ENCODE data around the gene MAPKAPK2. TPM values are rescaled to one million over a fixed set of nuclear protein-coding genes. Genes with fewer than 3 reads are reported as not detected.
A peak's percentile ranks its signal among the peaks of the same experiment; 100 is the strongest.
"Not testable (repeated sequence)": the region's sequence is repeated elsewhere in the genome, so short reads cannot be mapped to it uniquely, and the experiment has no call there.

MAPKAPK2 gene
- total RNA-seq, 1 donor from 2014 or later, result 56.3 TPM

DNA sequence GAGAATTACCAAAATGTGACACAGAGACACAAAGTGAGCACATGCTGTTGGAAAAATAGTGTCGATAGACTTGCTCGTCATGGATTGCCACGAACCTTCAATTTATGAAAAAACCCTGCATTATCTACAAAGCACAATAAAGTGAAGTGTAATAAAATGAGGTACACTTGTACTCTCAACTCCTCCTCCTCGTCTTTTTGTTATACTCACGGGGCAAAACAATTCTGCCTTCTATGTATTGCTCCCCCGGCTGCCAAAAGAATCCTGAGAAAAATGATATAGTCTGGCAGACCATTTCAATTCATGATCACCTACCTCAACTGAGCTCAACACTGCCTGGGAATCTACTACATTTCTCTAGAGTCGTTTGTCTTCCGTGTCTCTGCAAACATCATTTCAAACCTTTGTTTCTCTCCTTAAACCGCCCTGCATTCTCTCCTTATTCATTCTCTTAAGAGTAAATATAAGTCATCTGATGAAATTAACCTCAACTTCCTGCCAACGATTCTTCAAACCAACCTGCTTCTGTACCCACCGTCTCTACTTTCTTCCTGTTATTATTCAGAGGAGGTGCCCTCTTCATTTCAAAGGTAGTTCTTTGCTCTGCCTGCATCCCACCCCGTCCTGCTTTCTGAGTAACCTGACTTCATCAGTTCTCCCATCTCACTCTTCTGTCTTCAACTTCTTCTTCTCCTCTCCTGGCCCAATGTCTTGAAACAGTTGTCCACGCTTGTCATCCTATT, 73.0 kb downstream of the MAPKAPK2 start:
- ATAC-seq, result no peak
- DNase-seq (ENCODE audit: low spot score), result no peak
- intact Hi-C loops (cut with DNase I), result no loop called here

DNA sequence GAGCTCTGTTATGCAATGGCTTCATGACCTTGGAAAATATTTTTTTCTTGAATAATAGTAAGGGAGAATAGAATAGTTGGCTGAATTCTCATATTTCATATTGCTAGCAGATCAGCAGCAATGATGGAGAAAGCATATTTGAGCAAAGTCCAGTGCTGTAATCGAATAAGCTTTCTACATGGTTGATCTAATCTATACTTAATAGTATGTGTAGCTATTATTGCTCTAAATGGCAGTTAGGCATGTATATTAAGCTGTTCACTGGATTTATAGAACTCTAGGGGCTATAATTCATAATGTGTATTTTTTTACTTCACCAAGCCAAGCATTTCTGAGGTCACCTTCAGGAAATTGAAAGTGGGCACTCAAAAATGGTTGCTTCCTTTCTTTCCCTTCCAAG, 75.9 kb downstream of the MAPKAPK2 start:
- ATAC-seq (no peak), DNase-seq (ENCODE audit: low spot score) (no peak)
- intact Hi-C loops (cut with DNase I), result no loop called here

DNA sequence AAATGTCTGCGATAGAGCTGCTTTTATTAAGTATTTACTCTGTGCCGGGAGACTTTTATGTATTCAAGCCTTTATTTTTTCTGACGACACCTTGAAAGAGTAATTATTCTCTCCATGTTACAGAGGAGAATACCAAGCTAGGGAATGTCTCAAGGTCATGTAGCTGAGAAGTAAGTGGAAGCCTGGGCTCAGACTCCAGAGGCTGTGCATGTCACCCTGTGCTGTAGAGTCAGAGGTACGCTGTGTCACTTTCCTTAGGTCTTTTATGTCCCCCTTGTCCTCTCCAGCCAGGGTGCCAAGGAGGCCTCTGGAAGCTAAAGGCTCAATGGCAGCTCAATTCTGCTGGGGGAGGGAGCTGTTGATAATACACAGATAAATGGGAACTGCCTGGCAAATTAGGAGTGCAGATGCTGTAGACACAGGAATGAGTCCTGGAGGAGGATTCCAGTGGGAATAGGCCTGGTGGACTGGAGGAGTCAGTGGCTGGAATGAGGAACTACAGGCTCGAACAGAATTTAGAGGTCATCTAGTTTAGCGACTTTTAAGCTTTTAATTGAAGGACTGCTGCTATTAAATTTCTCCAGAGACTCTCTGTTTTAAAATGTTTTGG, 76.6 kb downstream of the MAPKAPK2 start:
- no peak for DNase-seq (ENCODE audit: low spot score)
- ATAC-seq, result no peak
- intact Hi-C loops (cut with DNase I), result no loop called here

DNA sequence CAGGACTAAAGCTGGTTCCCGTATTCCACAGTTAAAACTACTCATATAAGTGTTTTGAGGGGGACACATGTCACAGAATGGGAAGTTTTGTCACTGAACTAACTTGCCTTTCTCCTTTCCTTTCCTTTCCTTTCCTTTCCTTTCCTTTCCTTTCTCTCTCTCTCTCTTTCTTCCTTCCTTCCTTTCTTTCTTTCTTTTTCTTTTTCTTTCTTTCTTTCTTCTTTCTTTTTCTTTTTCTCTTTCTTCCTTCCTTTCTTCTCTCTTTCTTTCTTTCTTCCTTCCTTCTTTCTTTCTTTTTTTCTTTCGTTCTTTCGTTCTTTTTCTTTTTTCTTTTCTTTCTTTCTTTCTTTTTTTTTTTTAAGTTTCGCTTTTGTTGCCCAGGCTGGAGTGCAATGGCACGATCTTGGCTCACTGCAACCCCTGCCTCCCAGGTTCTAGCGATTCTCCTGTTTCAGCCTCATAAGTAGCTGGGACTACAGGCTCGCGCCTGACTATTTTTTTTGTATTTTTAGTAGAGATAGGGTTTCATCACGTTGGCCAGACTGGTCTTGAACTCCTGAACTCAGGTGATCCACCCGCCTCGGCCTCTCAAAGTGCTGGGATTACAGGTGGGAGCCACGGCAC, 78.1 kb downstream of the MAPKAPK2 start:
- intact Hi-C loops (cut with DNase I); ATAC-seq; DNase-seq (ENCODE audit: low spot score): not testable (repeated sequence)

DNA sequence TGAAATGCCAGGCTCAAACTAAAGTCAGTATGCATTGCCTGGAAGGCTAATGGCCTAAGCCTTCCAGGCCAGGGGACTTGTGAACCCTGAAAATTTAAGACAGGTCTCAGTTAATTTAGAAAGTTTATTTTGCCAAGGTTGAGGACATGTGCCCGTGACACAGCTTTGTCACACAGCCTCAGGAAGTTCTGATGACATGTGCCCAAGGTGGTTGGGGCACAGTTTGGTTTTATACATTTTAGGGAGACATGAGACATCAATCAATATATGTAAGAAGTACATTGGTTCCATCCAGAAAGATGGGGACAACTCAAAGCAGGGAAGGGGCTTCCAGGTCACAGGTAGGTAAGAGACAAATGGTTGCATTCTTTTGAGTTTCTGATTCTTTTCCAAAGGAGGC, 81.1 kb downstream of the MAPKAPK2 start:
- ATAC-seq; intact Hi-C loops (cut with DNase I); DNase-seq (ENCODE audit: low spot score): not testable (repeated sequence)

DNA sequence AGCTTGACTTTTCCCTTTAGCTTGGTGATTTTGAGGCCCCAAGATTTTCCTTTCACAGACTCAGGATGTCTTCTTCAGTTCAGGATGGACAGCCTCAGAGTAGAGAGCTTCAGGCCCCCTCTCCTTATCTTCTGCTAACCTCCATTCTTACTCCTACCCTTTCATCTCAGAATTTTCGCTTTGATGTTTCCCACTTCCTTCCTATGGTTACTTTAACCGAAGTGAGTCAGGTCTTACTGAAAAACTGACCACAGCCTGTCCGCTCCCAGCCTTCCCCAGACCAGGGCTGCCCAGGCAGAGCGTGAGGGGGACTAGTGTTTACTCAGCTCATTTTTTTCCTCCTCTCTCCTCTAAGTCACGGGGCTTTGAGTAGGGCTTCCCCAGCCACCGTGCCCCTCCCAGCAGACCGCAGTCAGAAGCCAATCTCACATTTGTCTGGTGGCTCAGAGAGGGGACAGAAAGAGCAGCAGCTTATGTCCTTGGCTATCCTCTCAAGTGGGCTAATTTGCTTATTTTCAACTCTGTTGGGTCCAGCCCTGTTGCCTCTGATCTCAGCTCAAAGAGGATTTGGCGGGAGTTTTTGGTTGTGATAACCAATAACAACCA, 81.6 kb downstream of the MAPKAPK2 start:
- ATAC-seq, result peak; percentile 88
- DNase-seq (ENCODE audit: low spot score), result peak; percentile 67
- intact Hi-C loops (cut with DNase I), result no loop called here

DNA sequence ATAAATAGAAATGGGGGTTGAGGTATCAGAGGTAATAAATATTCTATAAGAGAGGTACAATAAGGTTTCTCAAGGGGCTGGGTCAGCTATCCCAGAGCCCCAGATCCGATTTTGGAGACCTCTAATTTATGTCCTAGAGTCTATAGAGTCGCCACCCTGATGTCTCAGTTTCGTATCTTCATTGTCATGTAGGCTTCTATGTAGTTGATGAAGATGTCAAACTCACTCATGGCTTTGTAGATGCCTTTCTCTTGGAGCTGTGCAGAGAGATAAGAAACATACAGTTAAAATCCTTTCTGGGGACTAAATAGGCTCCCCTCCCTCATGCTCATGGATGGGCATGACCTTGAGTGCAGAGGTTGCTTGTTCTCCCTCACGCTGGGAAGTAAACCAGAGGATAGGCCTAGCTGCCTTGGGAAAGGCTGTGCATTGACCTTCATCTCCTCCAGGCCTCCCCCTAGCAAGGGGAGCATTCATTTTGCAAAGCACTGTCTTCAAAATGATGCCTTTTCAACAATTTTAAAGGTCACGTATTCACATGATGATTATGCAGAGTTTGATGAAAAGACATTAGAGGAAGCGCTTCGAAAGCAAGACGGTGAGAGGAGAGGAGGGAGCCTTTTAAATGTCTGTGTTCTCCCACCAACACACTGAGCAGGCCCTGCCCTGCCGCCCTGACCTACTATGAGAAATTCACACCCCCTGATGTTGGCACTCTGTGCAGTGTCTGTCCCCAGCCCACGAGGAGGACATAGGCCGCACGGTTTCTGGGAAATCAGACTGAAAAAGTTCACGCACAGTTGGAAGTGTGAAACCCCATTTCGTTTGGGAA, 84.0 kb downstream of the MAPKAPK2 start:
- intact Hi-C loops (cut with DNase I), result no loop called here
- ATAC-seq, result no peak

DNA sequence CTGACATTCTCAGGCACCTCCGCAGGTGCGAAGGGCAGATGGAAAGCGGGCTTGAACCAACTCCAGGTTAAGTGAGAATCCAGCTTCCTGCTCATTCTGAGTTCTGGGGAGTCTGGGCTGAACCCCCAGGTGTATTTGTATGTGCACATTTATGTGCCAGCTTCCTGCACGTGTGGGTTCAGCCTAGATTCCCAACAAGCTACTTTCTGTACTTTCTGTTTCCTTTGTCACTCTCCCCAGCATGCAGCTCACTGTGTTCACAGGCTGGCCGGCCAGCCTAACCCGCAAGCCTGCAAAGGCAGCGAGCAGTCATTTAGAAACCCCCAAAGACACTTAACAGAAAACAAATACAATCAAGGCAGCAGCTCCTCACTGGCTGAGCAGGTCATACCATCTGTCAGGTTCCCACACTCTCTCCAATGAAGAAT, 84.6 kb downstream of the MAPKAPK2 start:
- DNase-seq (ENCODE audit: low spot score), result no peak
- ATAC-seq, result no peak
- intact Hi-C loops (cut with DNase I), result no loop called here

More for the DNA sequence above, 84.0 kb downstream of the MAPKAPK2 start:
- DNase-seq (ENCODE audit: low spot score), result no peak

DNA sequence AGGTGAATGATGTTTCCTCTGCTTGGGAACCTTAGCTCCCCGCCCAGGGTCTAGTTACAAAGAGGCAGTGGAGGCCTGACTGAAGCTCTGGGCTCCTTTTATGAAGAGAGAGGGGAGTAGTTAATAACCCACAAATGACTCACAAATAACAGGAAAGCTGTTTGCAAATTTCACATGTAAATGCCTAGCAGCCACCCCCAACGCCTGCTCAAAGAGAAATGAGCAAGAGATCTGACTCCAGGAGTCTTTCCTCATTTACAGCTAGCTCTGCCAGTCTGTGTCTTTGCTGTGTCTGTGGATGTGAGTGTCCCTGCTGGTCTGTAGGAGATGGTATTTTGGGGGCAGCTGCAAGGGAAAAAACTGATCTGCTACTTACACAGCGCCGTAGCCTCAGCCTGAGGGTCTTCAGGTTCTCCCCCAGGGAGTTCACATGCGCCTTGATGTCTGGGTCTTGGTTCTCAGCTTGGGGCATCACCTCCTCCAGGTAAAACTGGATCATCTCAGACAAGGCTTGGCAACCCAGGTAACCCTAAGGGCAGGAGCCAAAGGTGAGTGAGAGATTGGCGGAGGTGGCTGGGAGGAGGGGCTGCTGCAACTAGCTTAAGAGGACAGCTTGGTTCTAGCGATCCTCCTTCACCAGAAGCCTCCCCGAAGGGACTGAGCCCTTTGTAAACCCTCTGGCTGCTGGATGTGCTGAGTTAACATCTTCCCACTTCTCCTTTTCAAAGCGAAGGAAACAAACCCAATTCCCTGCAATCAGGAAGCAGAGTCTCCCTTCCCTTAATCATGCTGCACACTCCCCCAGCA, 86.0 kb downstream of the MAPKAPK2 start, which contains the start of gene IL19:
TSS of gene IL19 (plus strand) at position 243 of the 807 bp plus-strand sequence. CDS start 65,890 bp downstream, outside the sequence.
- peak; percentile 54 for ATAC-seq
- intact Hi-C loops (cut with DNase I), result no loop called here

DNA sequence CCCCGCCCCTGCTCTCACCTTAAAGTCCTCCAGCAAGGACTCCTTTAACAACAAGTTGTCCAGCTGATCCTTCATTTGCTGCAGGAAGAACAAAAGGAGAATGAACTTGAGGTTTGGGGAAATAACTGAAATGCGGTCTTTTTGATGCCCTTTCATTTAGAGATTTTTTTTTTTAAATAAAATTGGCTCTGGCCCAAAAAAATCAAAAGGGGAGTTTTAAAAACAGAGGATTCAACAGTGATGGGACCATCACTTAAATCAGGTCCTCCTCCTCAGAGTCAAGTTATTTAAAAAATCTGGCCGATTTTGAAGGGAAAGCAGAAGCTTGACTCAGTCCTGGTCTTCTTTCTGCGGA, 86.6 kb downstream of the MAPKAPK2 start:
- ATAC-seq, result no peak
- DNase-seq (ENCODE audit: low spot score), result no peak
- intact Hi-C loops (cut with DNase I), result no loop called here

More for the DNA sequence above, 86.0 kb downstream of the MAPKAPK2 start, which contains the start of gene IL19:
- DNase-seq (ENCODE audit: low spot score), result no peak

DNA sequence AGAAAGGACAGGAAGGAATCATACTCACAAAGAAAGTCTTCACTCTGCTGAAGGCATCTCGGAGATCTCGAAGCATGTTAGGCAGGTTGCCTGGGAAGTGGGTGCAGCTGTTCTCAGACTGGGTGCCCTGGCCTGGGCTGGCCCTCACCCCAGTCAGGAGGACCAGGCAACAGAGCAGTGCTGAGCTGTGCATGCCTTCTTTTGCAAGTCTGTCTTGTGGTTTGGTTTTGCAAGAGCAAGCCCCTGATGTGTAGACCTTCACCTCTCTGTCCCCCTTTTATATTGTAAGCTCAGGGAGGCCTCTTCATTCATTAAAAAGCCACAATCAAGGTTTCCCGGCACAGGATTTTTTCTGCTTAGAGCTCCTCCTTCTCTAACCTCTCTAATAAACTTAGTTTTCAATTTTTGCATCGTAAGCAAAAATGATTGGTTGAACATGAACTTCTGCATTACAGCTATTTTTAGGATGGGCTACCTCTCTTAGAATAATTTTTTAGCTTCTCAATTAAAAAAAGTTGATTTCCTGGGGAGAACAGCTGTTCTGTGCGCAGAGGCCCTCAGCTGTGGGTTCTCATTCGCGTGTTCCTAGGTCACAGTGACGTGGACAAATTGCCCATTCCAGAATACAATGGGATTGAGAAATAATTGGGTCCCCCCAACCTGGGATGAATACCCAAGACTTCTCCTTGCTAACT, 87.7 kb downstream of the MAPKAPK2 start, which contains the start of gene IL10:
TSS of gene IL10 (minus strand) at position 252 of the 695 bp plus-strand sequence. CDS start at position 193, 59 bp downstream.
- DNase-seq (ENCODE audit: low spot score) (no peak), ATAC-seq (peak; percentile 70)
- intact Hi-C loops (cut with DNase I), result no loop called here

DNA sequence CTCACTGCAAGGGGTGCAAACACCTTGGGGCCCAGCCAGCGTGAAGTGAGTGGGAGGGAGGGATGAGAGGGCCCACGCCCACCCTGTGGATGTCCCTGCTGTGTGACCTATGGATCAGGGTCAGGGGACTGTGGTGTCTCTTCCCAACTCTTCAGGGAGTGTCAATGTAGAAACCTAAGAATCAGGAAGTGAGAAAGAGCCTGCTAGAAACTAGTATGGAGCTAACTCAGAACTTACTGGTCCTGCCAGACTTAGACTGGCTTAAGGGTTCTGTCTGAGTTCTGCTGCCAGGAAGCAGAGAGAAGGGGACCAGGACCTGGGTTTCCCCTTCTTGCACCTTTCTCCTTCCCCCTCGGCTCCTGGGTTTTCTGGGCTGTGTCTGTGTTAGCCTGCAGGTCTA, 89.4 kb downstream of the MAPKAPK2 start:
- peak; percentile 23 for ATAC-seq
- no peak for DNase-seq (ENCODE audit: low spot score)
- intact Hi-C loops (cut with DNase I), result no loop called here

DNA sequence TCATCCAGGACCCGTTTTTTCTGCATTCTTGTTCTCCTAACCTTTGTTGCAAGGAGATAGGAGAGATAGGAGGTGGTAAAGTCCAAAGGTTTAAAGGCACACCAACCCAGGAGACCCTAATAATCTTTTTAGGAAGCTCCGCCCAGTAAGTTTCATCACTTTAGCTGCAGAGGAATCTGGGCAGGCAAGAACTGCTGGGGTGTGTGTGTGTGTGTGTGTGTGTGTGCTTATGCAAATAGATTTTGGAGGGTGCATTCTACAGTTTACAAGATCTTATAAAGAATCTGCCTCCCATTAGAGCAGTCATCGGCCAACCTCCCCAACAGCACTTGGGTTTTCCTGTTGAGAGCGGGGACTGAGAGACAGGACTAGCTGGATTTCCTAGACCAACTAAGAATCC, 91.5 kb downstream of the MAPKAPK2 start:
- DNase-seq (ENCODE audit: low spot score) (no peak), ATAC-seq (no peak)
- intact Hi-C loops (cut with DNase I), result no loop called here

DNA sequence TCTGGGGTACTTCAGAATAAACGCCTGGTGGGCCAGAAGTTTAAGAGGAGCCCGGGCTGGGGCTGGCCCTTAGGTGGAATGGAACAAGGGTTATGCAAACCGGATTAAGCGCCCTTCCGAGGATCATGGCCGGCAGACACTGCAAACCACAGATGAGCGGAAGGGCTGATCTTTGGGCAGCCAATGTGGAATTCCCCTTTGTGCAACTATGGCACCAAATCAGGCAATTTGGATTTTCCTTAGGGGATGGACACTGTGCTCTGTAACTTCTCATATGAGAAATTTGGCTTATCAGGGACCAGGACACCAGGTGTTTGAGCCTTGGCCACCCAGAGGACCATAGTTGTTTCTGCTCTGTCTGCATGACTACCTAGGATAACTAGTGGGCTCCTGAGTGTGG, 93.3 kb downstream of the MAPKAPK2 start:
- DNase-seq (ENCODE audit: low spot score), result no peak
- intact Hi-C loops (cut with DNase I), result no loop called here
- ATAC-seq, result no peak

DNA sequence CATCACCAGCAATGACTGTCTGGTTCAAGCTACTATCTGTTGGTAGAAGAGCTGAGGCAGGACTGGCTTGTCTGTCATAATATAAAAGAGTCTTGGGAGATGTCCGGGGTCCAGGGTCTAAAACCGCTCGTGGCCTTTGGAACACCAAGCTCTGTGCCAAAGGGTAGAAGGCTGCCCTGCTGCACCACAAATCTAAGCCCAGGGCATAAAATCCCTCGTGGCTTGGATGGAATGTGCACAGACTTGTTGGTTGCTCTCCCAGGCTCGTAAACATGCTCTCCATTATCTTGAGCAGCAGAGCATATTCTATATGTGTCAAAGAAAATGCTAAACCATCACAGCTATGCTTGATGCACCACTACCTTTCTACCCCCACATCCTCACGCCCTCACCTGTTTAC, 94.2 kb downstream of the MAPKAPK2 start:
- ATAC-seq; DNase-seq (ENCODE audit: low spot score); intact Hi-C loops (cut with DNase I): not testable (repeated sequence)

DNA sequence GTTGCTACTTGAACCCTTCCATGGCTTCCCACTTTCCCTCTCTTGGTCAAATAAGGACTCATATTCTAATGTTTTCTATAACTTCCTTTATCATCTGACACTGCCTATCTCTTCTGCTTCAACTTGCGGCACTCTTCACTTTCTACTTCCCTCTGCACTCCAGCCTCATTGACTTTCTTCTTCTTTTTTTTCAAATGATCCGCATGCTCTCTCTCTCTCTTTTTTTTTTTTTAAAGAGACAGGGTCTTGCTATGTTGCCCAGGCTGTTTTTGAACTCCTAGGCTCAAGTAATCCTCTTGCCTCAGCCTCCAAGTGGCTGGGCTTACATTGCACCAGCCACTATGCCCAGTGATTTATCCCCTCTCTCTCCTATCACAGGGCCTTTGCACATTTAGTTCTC, 94.9 kb downstream of the MAPKAPK2 start:
- intact Hi-C loops (cut with DNase I), result no loop called here
- ATAC-seq, result peak; percentile 13

DNA sequence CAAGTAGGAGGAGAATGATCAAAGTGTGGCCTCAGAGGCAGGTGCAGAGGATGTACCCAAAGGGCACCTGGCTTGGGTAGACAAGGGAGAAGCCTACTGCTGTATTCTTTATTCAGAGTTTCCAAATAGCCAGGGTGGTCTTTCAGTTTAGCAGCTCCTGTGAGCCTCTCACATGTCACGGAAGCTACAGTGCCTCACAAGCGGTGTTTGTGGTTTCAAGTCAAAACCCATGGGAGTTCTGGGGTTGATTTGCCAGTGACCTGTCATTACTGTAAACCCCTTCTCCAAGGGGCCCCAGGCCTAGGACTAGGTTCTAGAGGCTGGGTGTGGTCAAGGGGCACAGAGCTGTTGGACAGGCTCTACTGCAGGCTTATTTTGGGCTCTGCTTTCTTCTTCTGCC, 97.7 kb downstream of the MAPKAPK2 start:
- ATAC-seq (no peak), DNase-seq (ENCODE audit: low spot score) (no peak)
- intact Hi-C loops (cut with DNase I), result no loop called here

More for the DNA sequence above, 94.9 kb downstream of the MAPKAPK2 start:
- DNase-seq (ENCODE audit: low spot score), result no peak
